CD4-positive, alpha-beta T cell (primary cell): ENCODE results near the gene RIPK1. TPM values are rescaled to one million over a fixed set of nuclear protein-coding genes. Genes with fewer than 3 reads are reported as not detected.

ENCODE experiments used
- ATAC-seq: fragments of 200-7000 bp; cut with Tn5 transposase; one replicate; pipeline ENCODE4 v1.10.0; 2022; ENCODE audit warnings: mild to moderate bottlenecking; ENCODE audit not compliant: poor library complexity
- CTCF ChIA-PET: fragments of 350-600 bp; sonication (Branson Sonifier 250); formaldehyde crosslinking; loops from one replicate; lab custom pipeline; 2021; ENCODE audit warnings: antibody characterized with exemption, inconsistent platforms; lab: Charles Lee
- POLR2A ChIA-PET: fragments of 350-600 bp; sonication (Branson Sonifier 250); formaldehyde crosslinking; loops from one replicate; lab custom pipeline; 2021; ENCODE audit warnings: antibody characterized with exemption, inconsistent platforms; lab: Charles Lee
- DNase-seq, 14 experiments: peaks; one replicate each; pipeline ENCODE4 v3.0.0-alpha.2; 2013 to 2020; ENCODE audit warnings: mixed read lengths in 2 of 14
- H3K27ac ChIP-seq, 2 donors: one replicate each; pipeline versions ENCODE4 v1.5.1 to v1.7.0; 2013; ENCODE audit warnings: low read length in 2 of 2, low read depth in 1 of 2, mild to moderate bottlenecking in 1 of 2
- H3K27me3 ChIP-seq, 2 experiments: 1 replicate in 1 of 2; 2 replicates in 1 of 2; pipeline versions ENCODE4 v1.6.1 to v1.7.0; 2013; ENCODE audit warnings: low read length in 2 of 2, control low read depth in 1 of 2, mild to moderate bottlenecking in 1 of 2, moderate library complexity in 1 of 2; ENCODE audit not compliant: insufficient read depth in 2 of 2, control insufficient read depth in 1 of 2
- H3K36me3 ChIP-seq: one replicate; pipeline ENCODE4 v1.6.1; 2013; ENCODE audit warnings: low read length, control low read depth; ENCODE audit not compliant: insufficient read depth
- H3K4me1 ChIP-seq: one replicate; pipeline ENCODE4 v1.6.1; 2013; ENCODE audit warnings: low read length, control low read depth; ENCODE audit not compliant: insufficient read depth
- H3K4me3 ChIP-seq: one replicate; pipeline ENCODE4 v1.5.1; 2013; ENCODE audit warnings: mild to moderate bottlenecking, low read length, moderate library complexity
- H3K9me3 ChIP-seq, 2 experiments: 1 replicate in 1 of 2; 2 replicates in 1 of 2; pipeline versions ENCODE4 v1.6.1 to v1.7.0; 2013; ENCODE audit warnings: low read length in 2 of 2, mild to moderate bottlenecking in 2 of 2, control low read depth in 1 of 2, moderate library complexity in 1 of 2; ENCODE audit not compliant: control insufficient read depth in 1 of 2, insufficient read depth in 1 of 2
- H3K27ac Mint-ChIP-seq: one replicate; pipeline ENCODE4 v1.8.0; 2020; ENCODE audit warnings: mixed read lengths
- H3K27me3 Mint-ChIP-seq: one replicate; pipeline ENCODE4 v1.8.0; 2021; ENCODE audit warnings: mixed read lengths
- H3K36me3 Mint-ChIP-seq: one replicate; pipeline ENCODE4 v1.8.0; 2021; ENCODE audit warnings: low read depth, mixed read lengths
- H3K4me1 Mint-ChIP-seq: one replicate; pipeline ENCODE4 v1.8.0; 2021; ENCODE audit warnings: low read depth, mixed read lengths
- H3K4me3 Mint-ChIP-seq: one replicate; pipeline ENCODE4 v1.8.0; 2020; ENCODE audit warnings: mild to moderate bottlenecking, mixed read lengths
- H3K9me3 Mint-ChIP-seq: one replicate; pipeline ENCODE4 v1.8.0; 2020; ENCODE audit warnings: mixed read lengths
- CTCF ChIP-seq: fragments of 200-600 bp; IDR thresholded peaks from one replicate; pipeline ENCODE4 v1.8.0; 2022; ENCODE audit warnings: antibody characterized with exemption, mild to moderate bottlenecking
- intact Hi-C, 2 experiments: fragments of 100-400 bp; cut with DNase I in 1 of 2; cut with micrococcal nuclease in 1 of 2; formaldehyde crosslinking; loops; one replicate each; pipeline versions ENCODE4 v1.15.1 to v1.9.0; 2023 to 2025; cut with DNase I, micrococcal nuclease
- total RNA-seq, 174 experiments: library from RNA in 2 of 174; stranded (reverse) in 2 of 174; gene quantifications; one replicate each; pipeline ENCODE4 v1.2.3 and lab custom pipeline; 2021 to 2026

Gene RIPK1
- total RNA-seq, 2 experiments from 2014 or later, result 17.2 to 17.3 TPM

- Mint-ChIP-seq H3K9me3 (no peaks in the 10 kb centered on the region), H3K4me1 (peaks cover 41% of the 10 kb centered on the region), H3K4me3 (peak within 1 kb of the TSS; percentile 91), H3K27ac (peak within 1 kb of the TSS; percentile 87), H3K36me3 (peaks cover 12% of the 10 kb centered on the region), H3K27me3 (peaks cover 4% of the 10 kb centered on the region)
- TF ChIP-seq CTCF, result peak; percentile 42
- POLR2A ChIA-PET, result interaction anchor here (0.6 to 1.6 kb wide), 12 partner anchors 10 to 692 kb away, joined by 3 to 10 read pairs (median 3); partner anchors contain the start of genes FAM50B, NQO2, PSMG4 and RIPK1
- Histone ChIP-seq H3K27me3 (no peaks in the 10 kb centered on the region), H3K9me3 (no peaks in the 10 kb centered on the region), H3K4me3 (peak within 1 kb of the TSS; percentile 75), H3K4me1 (peaks cover 46% of the 10 kb centered on the region), H3K27ac (peak within 1 kb of the TSS; percentile 52 to 59), H3K36me3 (no peaks in the 10 kb centered on the region)
- peak; percentile 62 for ATAC-seq
- CTCF ChIA-PET, result interaction anchor here (0.6 to 1.3 kb wide), 11 partner anchors 8 to 864 kb away, joined by 3 to 6 read pairs (median 3); a partner anchor contains a TSS
- peak; percentile 79 to 94 (median 87) for DNase-seq
- intact Hi-C loops, result loop anchor here in 1 of 2 experiments (2.0 to 5.0 kb wide), 5 partner anchors 40 to 299 kb away; partner anchors contain the start of genes BPHL, PSMG4 and SLC22A23
Observed at GRCh38 chr6:3157131-3157933, 89.0 kb downstream of the RIPK1 start, which contains the start of gene TUBB2A. TUBB2A (minus strand) TSS chr6:3157544; CDS start chr6:3157463, 81 bp downstream.

DNA sequence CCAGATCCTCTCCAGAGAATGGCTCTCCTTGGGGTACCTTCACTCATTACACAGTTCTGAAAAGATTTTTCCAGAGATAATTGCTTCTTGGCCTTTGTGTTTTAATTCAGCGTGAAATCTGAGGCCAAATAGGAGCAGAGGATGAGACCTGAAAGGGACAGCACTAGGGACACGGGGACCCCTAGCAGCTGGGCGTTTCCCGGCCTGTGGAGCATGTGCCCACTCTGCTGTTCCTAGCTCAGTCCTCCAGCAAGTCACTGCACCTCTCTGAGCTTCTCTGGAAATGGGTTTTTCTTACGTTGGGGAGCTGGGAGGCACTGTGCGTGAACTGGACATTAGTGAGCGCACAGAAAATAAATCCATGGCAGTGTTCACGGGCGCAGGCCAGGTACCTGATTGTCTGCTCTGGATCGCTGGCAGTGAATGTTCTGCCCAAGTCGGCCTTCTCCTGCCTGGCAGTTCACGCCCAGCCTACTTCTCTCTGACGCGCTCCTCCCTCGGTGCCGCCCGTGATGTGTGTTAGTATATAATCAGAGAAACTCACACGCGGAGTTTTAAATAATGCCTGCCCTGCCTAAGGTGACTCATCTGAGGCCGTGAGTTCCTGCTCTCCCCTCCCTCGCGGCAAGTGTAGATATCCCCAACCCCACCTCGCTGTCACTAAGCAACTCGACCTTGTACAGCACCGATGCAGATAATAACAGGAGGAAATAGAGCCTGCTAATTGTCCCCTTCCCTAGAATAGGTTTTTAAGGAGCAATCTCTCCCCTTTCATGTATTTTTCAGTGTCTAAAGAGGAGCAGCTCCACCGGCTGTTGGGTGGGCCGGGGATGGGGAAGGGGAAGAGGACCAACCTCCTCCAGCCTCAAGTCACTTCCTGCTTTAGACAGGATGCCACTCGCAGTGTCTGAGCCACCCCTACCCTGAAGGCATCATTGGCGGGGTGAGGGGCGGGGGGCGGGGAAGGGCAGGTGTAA, 91.8 kb downstream of the RIPK1 start:
- Mint-ChIP-seq H3K4me3 (peak overlapping the region; percentile 82), H3K4me1 (peaks cover 51% of the 10 kb centered on the region), H3K27me3 (peaks cover 8% of the 10 kb centered on the region), H3K27ac (peak overlapping the region; percentile 87), H3K9me3 (no peaks in the 10 kb centered on the region), H3K36me3 (peaks cover 4% of the 10 kb centered on the region)
- TF ChIP-seq CTCF, result no peak
- intact Hi-C loops, result loop anchor here (2.0 to 10.0 kb wide), 8 partner anchors 33 to 395 kb away; partner anchors contain the start of genes BPHL (in 1 of the 2), PSMG4 (in 1 of the 2), RIPK1 (in 1 of the 2) and TUBB2B (in 1 of the 2)
- Histone ChIP-seq H3K27me3 (no peaks in the 10 kb centered on the region), H3K27ac (peak overlapping the region; percentile 40 to 59), H3K36me3 (no peaks in the 10 kb centered on the region), H3K4me3 (peak overlapping the region; percentile 6), H3K4me1 (peaks cover 55% of the 10 kb centered on the region), H3K9me3 (no peaks in the 10 kb centered on the region)
- ATAC-seq, result peak; percentile 65
- DNase-seq, result peak; percentile 43 to 89 (median 68)
- POLR2A ChIA-PET, result interaction anchor here (0.6 kb wide), 1 partner anchor 170 kb away, joined by 3 read pairs; no protein-coding TSS in a partner anchor
- CTCF ChIA-PET, result interaction anchor here (2.5 kb wide), 1 partner anchor 91 kb away, joined by 10 read pairs; no protein-coding TSS in a partner anchor
